ENCODE results near the gene ROBO2. TPM values are rescaled to one million over a fixed set of nuclear protein-coding genes. Genes with fewer than 3 reads are reported as not detected.

The ROBO2 gene
- total RNA-seq, 2 donors from 2014 or later: 9.8 to 9.9 TPM

- no peaks in the 10 kb centered on the region for H3K9me3 ChIP-seq
- no peak for TF ChIP-seq CTCF (IDR thresholded peaks at IDR 0.05)
- no peak for ATAC-seq (ENCODE audit: insufficient number of reproducible peaks, low FRiP score, low read depth)
- no peaks in the 10 kb centered on the region for H3K27me3 ChIP-seq (replicated peaks; ENCODE audit: insufficient read depth)
- H3K36me3 ChIP-seq: no peaks in the 10 kb centered on the region
- DNase-seq (ENCODE audit: low spot score): no peak
- no peak overlapping the region for H3K4me3 ChIP-seq
- H3K4me1 ChIP-seq (ENCODE audit: control insufficient read depth in 1 of 2, low read depth in 2 of 2): no peaks in the 10 kb centered on the region
- no peak overlapping the region for H3K27ac ChIP-seq
Measured at GRCh38 chr3:77048186-77048585, 8.3 kb downstream of the ROBO2 start.

- Histone ChIP-seq H3K27ac (no peak overlapping the region), H3K36me3 (no peaks in the 10 kb centered on the region), H3K27me3 (replicated peaks; ENCODE audit: insufficient read depth) (no peaks in the 10 kb centered on the region), H3K4me3 (no peak overlapping the region), H3K9me3 (no peaks in the 10 kb centered on the region), H3K4me1 (ENCODE audit: control insufficient read depth in 1 of 2, low read depth in 2 of 2) (no peaks in the 10 kb centered on the region)
- TF ChIP-seq CTCF (IDR thresholded peaks at IDR 0.05): no peak
- DNase-seq (ENCODE audit: low spot score) (no peak), ATAC-seq (ENCODE audit: insufficient number of reproducible peaks, low FRiP score, low read depth) (no peak)
Measured at GRCh38 chr3:77051591-77051990, 11.7 kb downstream of the ROBO2 start.

GRCh38 chr3:77052051-77052501, 12.2 kb downstream of the ROBO2 start:
- ATAC-seq (ENCODE audit: insufficient number of reproducible peaks, low FRiP score, low read depth): no peak

GRCh38 chr3:77052733-77053670, 13.1 kb downstream of the ROBO2 start:
- no peak overlapping the region for H3K4me3 ChIP-seq
- H3K9me3 ChIP-seq: no peaks in the 10 kb centered on the region
- H3K36me3 ChIP-seq: no peaks in the 10 kb centered on the region
- DNase-seq (ENCODE audit: low spot score) (no peak), ATAC-seq (ENCODE audit: insufficient number of reproducible peaks, low FRiP score, low read depth) (no peak)
- H3K27me3 ChIP-seq (replicated peaks; ENCODE audit: insufficient read depth): no peaks in the 10 kb centered on the region
- TF ChIP-seq CTCF (IDR thresholded peaks at IDR 0.05): no peak
- no peaks in the 10 kb centered on the region for H3K4me1 ChIP-seq (ENCODE audit: control insufficient read depth in 1 of 2, low read depth in 2 of 2)
- H3K27ac ChIP-seq: no peak overlapping the region

More at GRCh38 chr3:77052051-77052501, 12.2 kb downstream of the ROBO2 start:
- no peak for DNase-seq (ENCODE audit: low spot score)
- Histone ChIP-seq H3K9me3 (no peaks in the 10 kb centered on the region), H3K4me1 (ENCODE audit: control insufficient read depth in 1 of 2, low read depth in 2 of 2) (no peaks in the 10 kb centered on the region), H3K36me3 (no peaks in the 10 kb centered on the region), H3K4me3 (no peak overlapping the region), H3K27me3 (replicated peaks; ENCODE audit: insufficient read depth) (no peaks in the 10 kb centered on the region), H3K27ac (no peak overlapping the region)
- no peak for TF ChIP-seq CTCF (IDR thresholded peaks at IDR 0.05)

GRCh38 chr3:77053795-77054194, 13.9 kb downstream of the ROBO2 start:
- H3K9me3 ChIP-seq: no peaks in the 10 kb centered on the region
- DNase-seq (ENCODE audit: low spot score) (no peak), ATAC-seq (ENCODE audit: insufficient number of reproducible peaks, low FRiP score, low read depth) (no peak)
- H3K4me3 ChIP-seq: no peak overlapping the region
- no peaks in the 10 kb centered on the region for H3K36me3 ChIP-seq
- no peak overlapping the region for H3K27ac ChIP-seq
- H3K27me3 ChIP-seq (replicated peaks; ENCODE audit: insufficient read depth): no peaks in the 10 kb centered on the region
- no peaks in the 10 kb centered on the region for H3K4me1 ChIP-seq (ENCODE audit: control insufficient read depth in 1 of 2, low read depth in 2 of 2)
- TF ChIP-seq CTCF (IDR thresholded peaks at IDR 0.05): no peak
